Heart left ventricle (tissue), 13 donors: Measurements from ENCODE around the gene GALNTL6.

ENCODE experiments used
- CTCF ChIP-seq, 12 donors: fragments of 200-600 bp; sonication (generic) in 4 of 12; IDR thresholded peaks; one replicate each; pipeline versions ENCODE4 v1.5.0 to v1.8.0; 2018 to 2022; ENCODE audit warnings: antibody characterized with exemption in 12 of 12, mild to moderate bottlenecking in 5 of 12
- POLR2A ChIP-seq, 2 donors: fragments of 450-650 bp; IDR thresholded peaks; one replicate each; pipeline ENCODE4 v1.6.1; 2017; ENCODE audit warnings: antibody characterized with exemption in 2 of 2, mild to moderate bottlenecking in 2 of 2, moderate library complexity in 2 of 2
- donor health status: ischemic (EF 13 %, LVEDD 7.1; RV severe dilation, severe dysfunction).
- donor health status: DM: no; HTN: yes; CAD: no.
- donor health status: DM: no; HTN: no; CAD: no.
- donor health status: ischemic (EF 25% LVEDD 6.9; RV normal size, moderate dysfunction).
- donor health status: ischemic (EF 25% LVEDD 5.7; RV mildly dilated, moderate dysfunction).
- donor health status: ischemic (EF 35%, LVEDD 5.7; RV mildly dilated, moderate dysfunction).
- donor health status: nonischemic (EF 11% LVEDD 7.7; RV severe dilation, severe dysfunction).
- donor health status: DM: yes; HTN: yes; CAD: no.
- donor health status: PGD.
- donor health status: ischemic (EF 29% LVEDD 5.4; RV normal size, mild dysfunction).
- donor health status: nonischemic (EF 23%, LVEDD 6.1; RV moderate dilation, normal function).

GRCh38 chr4:171765514-171765913 lies 47.7 kb upstream of the GALNTL6 start:
- TF ChIP-seq POLR2A (IDR thresholded peaks at IDR 0.05) = no peak
- no peak for TF ChIP-seq CTCF (IDR thresholded peaks at IDR 0.05)
